ENCODE results near the gene ERFL. TPM values are rescaled to one million over a fixed set of nuclear protein-coding genes. Genes with fewer than 3 reads are reported as not detected.

The ERFL gene
- total and polyA plus RNA-seq, 2 donors (not counting 1 experiment from before 2014, with no cell fraction given), result 2.3 to 5.5 TPM

- POLR2A ChIA-PET, result interaction anchor here (7.7 kb wide), 1 partner anchor 17 kb away, joined by 92 read pairs; the partner anchor contains the start of gene CD79A
- CTCF ChIA-PET, result interaction anchor here (1.4 to 2.0 kb wide), 2 partner anchors 11 to 20 kb away, joined by 3 to 11 read pairs; no protein-coding TSS in a partner anchor
- Histone ChIP-seq H3K4me1 (ENCODE audit: control insufficient read depth in 2 of 2, insufficient read depth in 2 of 2, low read length in 2 of 2) (peaks cover 12 to 41% of the 10 kb centered on the region in 2 donors), H3K79me2 (ENCODE audit: control insufficient read depth, insufficient read depth, low read length) (peaks cover 79% of the 10 kb centered on the region), H3K4me3 (ENCODE audit: control extremely low read depth in 1 of 5, extremely low read depth in 1 of 5, insufficient read depth in 1 of 5, low read depth in 2 of 5, low read length in 4 of 5) (no peak overlapping the region), H4K20me1 (ENCODE audit: control insufficient read depth, insufficient read depth, low read length, poor library complexity, severe bottlenecking) (peaks cover 83% of the 10 kb centered on the region), H3K9ac (ENCODE audit: low read length) (no peak overlapping the region), H3K9me3 (ENCODE audit: control extremely low read depth in 1 of 3, control insufficient read depth in 2 of 3, insufficient read depth in 1 of 3, low read length in 2 of 3) (no peaks in the 10 kb centered on the region), H3K27me3 (replicated peaks in 1 of 4; ENCODE audit: control extremely low read depth in 1 of 4, control insufficient read depth in 3 of 4, insufficient read depth in 4 of 4, low read length in 3 of 4) (no peaks in the 10 kb centered on the region), H3K27ac (ENCODE audit: low read length in 2 of 2) (peak overlapping the region in 1 of 2 donors; percentile 56), H3K4me2 (replicated peaks; ENCODE audit: low read depth, low read length, poor library complexity, severe bottlenecking) (no peak overlapping the region), H3K36me3 (replicated peaks in 1 of 2; ENCODE audit: control extremely low read depth in 1 of 2, control insufficient read depth in 1 of 2, extremely low read depth in 1 of 2, insufficient read depth in 2 of 2, low read length in 1 of 2) (peaks cover 2 to 71% of the 10 kb centered on the region in 2 experiments), H2AFZ (ENCODE audit: insufficient read depth, low read depth, low read length, poor library complexity, severe bottlenecking) (no peak overlapping the region)
- intact Hi-C loops (cut with micrococcal nuclease), result no loop called here
- H3K9me3 Mint-ChIP-seq (ENCODE audit: insufficient read depth), result no peaks in the 10 kb centered on the region
- no peaks in the 10 kb centered on the region for H3K27me3 Mint-ChIP-seq
- 97% methylated on average over 30 of the region's 34 CpGs for WGBS (ENCODE audit: insufficient coverage)
- no peak for TF ChIP-seq EZH2 (IDR thresholded peaks at IDR 0.05; ENCODE audit: borderline replicate concordance, insufficient read depth, low read depth, low read length, poor library complexity, severe bottlenecking)
- TF ChIP-seq, protein P1, sequence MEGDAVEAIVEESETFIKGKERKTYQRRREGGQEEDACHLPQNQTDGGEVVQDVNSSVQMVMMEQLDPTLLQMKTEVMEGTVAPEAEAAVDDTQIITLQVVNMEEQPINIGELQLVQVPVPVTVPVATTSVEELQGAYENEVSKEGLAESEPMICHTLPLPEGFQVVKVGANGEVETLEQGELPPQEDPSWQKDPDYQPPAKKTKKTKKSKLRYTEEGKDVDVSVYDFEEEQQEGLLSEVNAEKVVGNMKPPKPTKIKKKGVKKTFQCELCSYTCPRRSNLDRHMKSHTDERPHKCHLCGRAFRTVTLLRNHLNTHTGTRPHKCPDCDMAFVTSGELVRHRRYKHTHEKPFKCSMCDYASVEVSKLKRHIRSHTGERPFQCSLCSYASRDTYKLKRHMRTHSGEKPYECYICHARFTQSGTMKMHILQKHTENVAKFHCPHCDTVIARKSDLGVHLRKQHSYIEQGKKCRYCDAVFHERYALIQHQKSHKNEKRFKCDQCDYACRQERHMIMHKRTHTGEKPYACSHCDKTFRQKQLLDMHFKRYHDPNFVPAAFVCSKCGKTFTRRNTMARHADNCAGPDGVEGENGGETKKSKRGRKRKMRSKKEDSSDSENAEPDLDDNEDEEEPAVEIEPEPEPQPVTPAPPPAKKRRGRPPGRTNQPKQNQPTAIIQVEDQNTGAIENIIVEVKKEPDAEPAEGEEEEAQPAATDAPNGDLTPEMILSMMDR (IDR thresholded peaks at IDR 0.05), result no peak
- no peak overlapping the region for H3K27ac Mint-ChIP-seq
- H3K4me1 Mint-ChIP-seq, result peaks cover 32% of the 10 kb centered on the region
- DNase-seq, result no peak
- H3K4me3 Mint-ChIP-seq, result no peak overlapping the region
- ATAC-seq (ENCODE audit: low read depth), result no peak
Measured at GRCh38 chr19:41892173-41892902, 35.9 kb downstream of the ERFL start.

DNA sequence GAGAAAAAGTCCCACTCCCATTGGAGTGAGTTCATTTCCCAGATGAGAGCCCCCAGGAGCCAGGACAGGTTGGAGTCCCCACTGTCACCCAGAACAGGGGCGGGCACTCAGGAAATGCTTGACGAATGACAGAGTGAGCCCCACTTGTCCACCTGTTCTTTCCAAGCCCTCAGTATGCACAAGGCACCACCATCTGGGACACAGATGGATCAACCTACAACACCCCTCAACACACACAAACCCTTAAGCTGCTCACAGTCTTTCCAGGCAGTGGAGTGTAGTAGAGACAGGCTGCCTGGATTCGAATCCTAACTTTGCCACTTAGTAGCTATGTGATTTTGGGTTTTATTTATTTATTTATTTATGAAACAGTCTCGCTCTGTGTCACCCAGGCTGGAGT, 37.3 kb downstream of the ERFL start:
- Mint-ChIP-seq H3K9me3 (ENCODE audit: insufficient read depth) (no peaks in the 10 kb centered on the region), H3K27me3 (no peaks in the 10 kb centered on the region), H3K4me1 (peaks cover 45% of the 10 kb centered on the region), H3K4me3 (no peak overlapping the region), H3K27ac (no peak overlapping the region)
- WGBS (ENCODE audit: insufficient coverage), result 100% methylated on average over 2 of the region's 4 CpGs
- Histone ChIP-seq H3K4me3 (ENCODE audit: control extremely low read depth in 1 of 5, extremely low read depth in 1 of 5, insufficient read depth in 1 of 5, low read depth in 2 of 5, low read length in 4 of 5) (no peak overlapping the region), H3K27me3 (replicated peaks in 1 of 4; ENCODE audit: control extremely low read depth in 1 of 4, control insufficient read depth in 3 of 4, insufficient read depth in 4 of 4, low read length in 3 of 4) (no peaks in the 10 kb centered on the region), H2AFZ (ENCODE audit: insufficient read depth, low read depth, low read length, poor library complexity, severe bottlenecking) (no peak overlapping the region), H3K27ac (ENCODE audit: low read length in 2 of 2) (no peak overlapping the region), H3K4me2 (replicated peaks; ENCODE audit: low read depth, low read length, poor library complexity, severe bottlenecking) (no peak overlapping the region), H3K9me3 (ENCODE audit: control extremely low read depth in 1 of 3, control insufficient read depth in 2 of 3, insufficient read depth in 1 of 3, low read length in 2 of 3) (no peaks in the 10 kb centered on the region), H4K20me1 (ENCODE audit: control insufficient read depth, insufficient read depth, low read length, poor library complexity, severe bottlenecking) (peaks cover 80% of the 10 kb centered on the region), H3K36me3 (replicated peaks in 1 of 2; ENCODE audit: control extremely low read depth in 1 of 2, control insufficient read depth in 1 of 2, extremely low read depth in 1 of 2, insufficient read depth in 2 of 2, low read length in 1 of 2) (peaks cover 2 to 66% of the 10 kb centered on the region in 2 experiments), H3K9ac (ENCODE audit: low read length) (no peak overlapping the region), H3K79me2 (ENCODE audit: control insufficient read depth, insufficient read depth, low read length) (peaks cover 89% of the 10 kb centered on the region), H3K4me1 (ENCODE audit: control insufficient read depth in 2 of 2, insufficient read depth in 2 of 2, low read length in 2 of 2) (peaks cover 26 to 55% of the 10 kb centered on the region in 2 donors)
- DNase-seq, result no peak
- no peak for TF ChIP-seq EZH2 (IDR thresholded peaks at IDR 0.05; ENCODE audit: borderline replicate concordance, insufficient read depth, low read depth, low read length, poor library complexity, severe bottlenecking)
- TF ChIP-seq, protein P1 (IDR thresholded peaks at IDR 0.05), result no peak
- CTCF ChIA-PET, result interaction anchor here (1.0 to 2.0 kb wide), 3 partner anchors 13 to 31 kb away, joined by 3 to 11 read pairs (median 3); partner anchors contain the start of gene RPS19
- no peak for ATAC-seq (ENCODE audit: low read depth)
- POLR2A ChIA-PET, result interaction anchor here (7.7 kb wide), 1 partner anchor 15 kb away, joined by 92 read pairs; the partner anchor contains the start of gene CD79A
- intact Hi-C loops (cut with micrococcal nuclease), result no loop called here
